LNCaP clone FGC (cell line): ENCODE measurements around the gene KCNQ1.

Experiments used
- DNase-seq: peaks from one replicate; pipeline ENCODE4 v3.0.0-alpha.2; 2011; ENCODE audit warnings: low read depth
- H3K4me3 ChIP-seq: 2 replicates; pipeline ENCODE4 v1.5.1; 2011; ENCODE audit warnings: mild to moderate bottlenecking, low read depth, low read length, control low read depth
- TF ChIP-seq, protein P1 (sequence below): IDR thresholded peaks from 2 replicates; pipeline ENCODE4 v1.5.1; 2012; ENCODE audit warnings: mild to moderate bottlenecking; ENCODE audit not compliant: control insufficient read depth, insufficient read depth; ENCODE audit errors: extremely low read depth

Gene KCNQ1

DNA sequence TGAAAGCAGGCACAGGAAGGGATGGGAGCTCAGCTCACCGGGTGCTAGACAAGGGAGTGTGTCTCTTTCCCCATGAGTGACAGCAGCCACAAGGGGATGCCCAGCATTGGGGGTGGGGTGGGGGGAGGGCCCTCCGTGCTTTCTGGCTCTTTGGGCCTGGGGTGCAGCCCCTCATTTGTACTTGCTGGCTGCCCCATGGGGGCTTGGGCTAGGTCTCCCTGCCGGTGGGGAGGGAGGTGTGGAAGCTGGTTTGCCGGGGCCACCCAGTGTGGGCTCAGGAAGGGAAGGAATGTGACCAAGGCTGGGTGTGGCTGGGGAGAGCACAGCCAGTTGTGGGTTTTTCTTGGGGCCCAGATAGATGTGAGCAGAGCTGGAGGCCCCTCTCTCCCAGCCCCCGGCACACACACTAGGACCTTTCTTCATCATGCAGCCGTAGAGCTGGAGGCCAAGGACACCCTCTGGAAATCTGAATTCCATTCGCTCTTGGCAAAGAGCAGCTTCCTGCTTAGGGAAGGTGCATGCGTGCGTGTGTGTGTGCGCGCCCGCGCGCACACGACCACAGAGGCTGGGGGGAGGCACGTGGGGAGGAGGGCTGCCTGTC, 229.2 kb downstream of the KCNQ1 start:
- H3K4me3 ChIP-seq = no peak overlapping the region
- TF ChIP-seq, protein P1, sequence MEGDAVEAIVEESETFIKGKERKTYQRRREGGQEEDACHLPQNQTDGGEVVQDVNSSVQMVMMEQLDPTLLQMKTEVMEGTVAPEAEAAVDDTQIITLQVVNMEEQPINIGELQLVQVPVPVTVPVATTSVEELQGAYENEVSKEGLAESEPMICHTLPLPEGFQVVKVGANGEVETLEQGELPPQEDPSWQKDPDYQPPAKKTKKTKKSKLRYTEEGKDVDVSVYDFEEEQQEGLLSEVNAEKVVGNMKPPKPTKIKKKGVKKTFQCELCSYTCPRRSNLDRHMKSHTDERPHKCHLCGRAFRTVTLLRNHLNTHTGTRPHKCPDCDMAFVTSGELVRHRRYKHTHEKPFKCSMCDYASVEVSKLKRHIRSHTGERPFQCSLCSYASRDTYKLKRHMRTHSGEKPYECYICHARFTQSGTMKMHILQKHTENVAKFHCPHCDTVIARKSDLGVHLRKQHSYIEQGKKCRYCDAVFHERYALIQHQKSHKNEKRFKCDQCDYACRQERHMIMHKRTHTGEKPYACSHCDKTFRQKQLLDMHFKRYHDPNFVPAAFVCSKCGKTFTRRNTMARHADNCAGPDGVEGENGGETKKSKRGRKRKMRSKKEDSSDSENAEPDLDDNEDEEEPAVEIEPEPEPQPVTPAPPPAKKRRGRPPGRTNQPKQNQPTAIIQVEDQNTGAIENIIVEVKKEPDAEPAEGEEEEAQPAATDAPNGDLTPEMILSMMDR = no peak
- DNase-seq = no peak

DNA sequence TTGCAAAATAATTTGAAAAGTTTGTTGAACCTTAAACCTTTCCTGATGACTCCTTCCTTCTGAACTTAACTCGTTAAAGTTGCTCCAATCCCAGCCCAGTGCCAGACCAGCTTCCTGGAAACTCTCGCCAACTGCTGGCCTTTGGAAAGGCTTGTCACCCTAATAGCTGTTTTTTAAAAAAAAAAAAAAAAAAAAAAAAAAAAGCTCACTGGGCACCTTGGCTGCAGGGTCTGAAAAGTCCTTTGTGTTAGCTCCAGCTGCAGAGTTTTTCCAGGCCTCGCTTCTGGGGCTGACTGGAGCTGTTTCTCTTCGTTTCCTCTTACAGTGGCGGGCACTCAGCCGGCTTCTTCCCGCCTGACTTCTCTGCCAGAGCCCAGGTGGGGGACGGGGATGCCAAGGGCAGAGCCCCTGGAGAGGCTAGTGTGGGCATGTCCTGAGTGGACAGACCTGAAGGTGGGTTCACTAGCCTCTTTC, 229.9 kb downstream of the KCNQ1 start:
- DNase-seq = no peak
- TF ChIP-seq, protein P1 = no peak
- H3K4me3 ChIP-seq = no peak overlapping the region

DNA sequence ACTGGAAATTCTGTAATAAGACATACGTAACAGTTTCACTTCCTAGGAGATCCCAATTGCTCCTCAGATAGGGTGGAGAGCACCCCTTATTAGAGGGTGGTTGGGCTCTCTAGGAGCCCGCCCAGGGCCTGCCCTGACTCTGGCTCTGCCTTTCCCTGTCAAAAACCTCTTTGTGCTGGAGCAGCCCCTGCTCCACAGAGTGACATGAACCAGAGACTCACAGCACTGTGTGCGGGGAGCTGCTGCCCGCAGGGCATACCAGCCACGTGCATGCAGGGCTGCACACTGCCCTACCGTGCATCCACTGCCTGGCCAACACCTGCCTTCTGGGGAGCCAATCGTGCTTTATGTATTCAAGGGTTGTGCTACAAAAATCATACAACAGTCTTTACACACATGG, 230.7 kb downstream of the KCNQ1 start:
- TF ChIP-seq, protein P1 = no peak
- DNase-seq = no peak
- no peak overlapping the region for H3K4me3 ChIP-seq

DNA sequence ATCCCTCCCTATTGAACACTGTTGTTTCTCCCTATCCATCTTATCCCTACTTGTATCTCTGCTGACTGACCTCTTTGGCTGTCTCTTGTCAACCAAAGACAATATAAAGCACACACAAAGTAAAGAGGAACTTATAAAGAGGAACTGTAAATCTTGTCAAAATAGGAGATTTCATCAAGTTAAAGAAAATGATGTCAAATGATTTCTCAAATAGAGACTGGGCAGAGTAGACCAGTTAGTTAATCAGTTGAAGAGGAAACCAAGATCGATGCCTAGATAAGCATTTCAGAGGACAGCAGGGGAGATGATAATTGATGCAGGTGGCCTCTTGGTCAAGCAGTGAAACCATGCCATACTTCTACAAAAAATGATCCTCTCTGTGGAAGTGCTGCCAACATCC, 232.3 kb downstream of the KCNQ1 start:
- TF ChIP-seq, protein P1 = no peak
- DNase-seq = no peak

DNA sequence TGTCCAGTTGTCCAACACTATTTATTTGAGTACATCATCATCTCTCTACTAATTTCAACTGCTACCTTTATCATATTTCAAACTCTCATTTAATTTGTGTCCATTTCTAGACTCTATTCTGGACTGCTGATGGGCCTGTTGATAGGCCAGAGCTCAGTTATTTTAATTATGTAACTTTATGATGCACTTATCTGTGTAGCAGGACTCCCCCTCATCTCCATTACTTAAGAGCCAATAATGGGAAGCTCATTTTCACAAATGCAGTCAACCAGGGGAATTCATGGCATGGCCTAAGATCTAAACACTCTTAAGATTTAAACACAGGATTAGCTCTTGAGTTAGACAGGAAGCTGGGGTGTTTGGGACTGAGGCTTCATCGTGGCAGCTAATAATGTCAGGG, 233.6 kb downstream of the KCNQ1 start:
- DNase-seq = no peak
- TF ChIP-seq, protein P1 = no peak

More for the DNA sequence above, 232.3 kb downstream of the KCNQ1 start:
- no peak overlapping the region for H3K4me3 ChIP-seq

DNA sequence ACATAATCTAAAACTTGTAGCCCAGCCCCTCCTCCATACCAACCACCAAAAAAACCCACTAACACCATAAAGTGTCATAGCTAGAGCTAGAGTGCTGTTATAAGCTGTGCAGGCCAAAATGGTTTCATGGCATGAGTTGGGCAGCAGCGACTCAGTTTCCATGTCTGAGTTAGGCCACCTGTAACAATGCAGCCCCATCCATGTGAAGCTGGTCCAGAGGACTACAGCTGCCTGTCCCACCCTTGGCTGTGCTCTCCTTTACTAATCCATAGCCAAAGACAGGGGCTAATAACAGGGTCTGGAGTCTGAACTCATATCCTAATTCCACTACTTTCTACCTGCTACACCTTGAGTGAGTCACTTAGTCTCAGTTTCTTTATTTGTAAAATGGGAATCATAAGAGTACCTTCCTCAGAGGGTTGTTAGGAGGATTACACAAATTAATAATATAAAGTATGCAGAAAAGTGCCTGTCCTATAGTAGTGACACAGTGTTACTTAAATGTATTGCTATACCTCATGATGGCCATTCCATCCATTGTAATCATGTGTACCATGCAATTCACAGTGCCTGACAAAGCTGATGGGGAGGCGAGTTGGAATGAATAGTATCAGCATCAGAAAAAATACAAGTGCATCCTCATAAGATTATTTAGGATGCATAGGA, 234.3 kb downstream of the KCNQ1 start:
- TF ChIP-seq, protein P1 = no peak
- DNase-seq = no peak
- no peak overlapping the region for H3K4me3 ChIP-seq

More for the DNA sequence above, 233.6 kb downstream of the KCNQ1 start:
- H3K4me3 ChIP-seq = no peak overlapping the region
